GM21737 (cell line): ENCODE results near the gene KAT2A.

Experiments
- ATAC-seq: cut with Tn5 transposase; IDR thresholded peaks from one replicate; pipeline ENCODE4 v1.9.1; 2021; ENCODE audit warnings: mild to moderate bottlenecking, moderate library complexity; ENCODE audit not compliant: unreplicated experiment

The KAT2A gene

GRCh38 chr17:42116705-42117396 is 4.3 kb downstream of the KAT2A start:
- no peak for ATAC-seq

GRCh38 chr17:42114118-42114517 is 7.0 kb downstream of the KAT2A start:
- no peak for ATAC-seq

DNA sequence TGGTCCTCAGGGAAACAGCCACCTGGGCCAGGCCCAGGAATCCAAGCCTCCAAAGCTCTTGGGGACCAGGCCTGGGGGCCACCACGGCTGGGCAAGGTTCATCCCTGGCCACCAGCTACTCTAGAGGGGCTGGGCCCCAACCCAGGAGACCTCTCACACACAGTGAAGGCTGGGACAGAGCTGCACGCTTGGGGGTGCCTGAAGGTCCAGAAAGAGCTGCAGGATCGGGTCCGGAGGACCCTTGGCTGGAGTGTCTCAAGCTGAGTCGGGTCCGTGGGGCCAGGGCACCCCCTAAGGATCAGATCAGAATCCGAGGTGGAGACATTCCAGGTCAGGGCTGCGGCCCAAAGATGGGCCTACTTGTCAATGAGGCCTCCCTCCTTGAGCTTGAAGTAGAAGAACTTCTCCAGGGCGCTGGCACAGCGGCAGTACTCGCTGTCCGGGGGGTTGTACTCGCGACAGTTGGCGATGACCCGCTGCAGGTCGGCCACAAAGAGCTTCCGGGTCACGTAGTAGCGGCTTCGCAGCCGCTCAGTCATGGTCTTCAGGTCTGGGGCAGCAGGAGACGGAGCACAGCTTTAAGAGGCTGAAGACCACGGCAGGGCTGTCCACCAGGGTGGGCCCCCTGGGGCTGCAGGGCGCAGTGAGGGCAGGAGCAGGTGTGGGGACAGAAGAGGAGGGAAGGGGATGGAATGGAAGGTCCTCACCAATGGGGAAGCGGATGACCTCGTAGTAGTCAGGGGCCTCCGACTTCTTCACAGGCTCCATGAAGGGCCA is 7.7 kb downstream of the KAT2A start:
- no peak for ATAC-seq

- peak; percentile 45 for ATAC-seq
These were observed 8.5 kb downstream of the KAT2A start, which contains the start of gene DHX58 for GRCh38 chr17:42112552-42113176. DHX58 (minus strand) TSS chr17:42112714; CDS start chr17:42111892, 822 bp downstream.

DNA sequence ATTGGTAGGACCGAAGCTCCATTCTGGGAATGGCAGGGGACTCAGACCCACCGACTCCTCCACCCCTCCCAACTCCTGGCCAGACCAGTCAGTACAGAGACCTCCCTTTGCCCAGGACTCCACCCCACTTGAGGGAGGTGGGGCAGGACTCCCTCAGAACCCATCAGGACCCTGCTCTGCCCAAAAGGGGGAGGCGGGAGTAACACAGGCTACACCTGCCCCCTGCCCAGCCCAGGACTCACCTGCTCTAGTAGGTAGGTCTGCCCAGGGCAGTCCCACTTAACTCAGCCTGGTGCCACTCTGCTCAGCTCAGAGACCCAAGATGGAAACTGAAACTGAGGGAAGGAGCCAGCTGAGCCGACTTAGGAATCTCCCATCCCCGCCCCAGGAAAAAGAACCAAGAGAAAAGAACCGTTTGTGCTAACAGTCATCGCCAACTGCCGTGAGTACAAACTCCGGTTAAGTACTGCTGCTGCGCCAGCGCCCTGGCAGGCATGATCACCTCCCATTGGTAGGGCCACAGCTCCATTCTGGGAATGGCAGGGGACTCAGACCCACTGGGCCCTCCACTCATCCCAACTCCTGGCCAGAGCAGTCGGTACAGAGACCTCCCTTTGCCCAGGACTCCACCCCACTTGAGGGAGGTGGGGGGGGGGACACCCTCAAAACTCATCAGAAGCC is 9.2 kb downstream of the KAT2A start:
- ATAC-seq = peak; percentile 2

DNA sequence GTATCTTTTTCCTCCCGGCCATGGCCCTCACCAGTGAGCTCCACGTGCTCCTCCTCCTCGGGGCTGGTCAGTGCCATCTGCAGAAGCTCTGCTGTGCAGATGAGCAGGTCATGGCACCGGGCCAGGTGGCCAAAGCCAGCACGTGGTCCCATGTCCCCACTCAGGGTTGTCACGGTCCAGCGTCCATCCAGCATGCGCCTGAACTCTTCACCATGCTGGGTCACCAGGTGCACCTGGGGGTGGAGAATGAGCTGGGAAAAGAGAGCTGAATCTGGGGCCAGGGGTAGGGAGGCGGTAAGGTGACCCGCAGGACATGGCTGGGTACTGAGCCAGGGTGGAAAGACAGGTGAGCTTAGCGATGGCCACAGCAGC is 9.9 kb downstream of the KAT2A start:
- ATAC-seq = no peak

GRCh38 chr17:42110301-42111264 is 10.6 kb downstream of the KAT2A start:
- ATAC-seq = no peak

DNA sequence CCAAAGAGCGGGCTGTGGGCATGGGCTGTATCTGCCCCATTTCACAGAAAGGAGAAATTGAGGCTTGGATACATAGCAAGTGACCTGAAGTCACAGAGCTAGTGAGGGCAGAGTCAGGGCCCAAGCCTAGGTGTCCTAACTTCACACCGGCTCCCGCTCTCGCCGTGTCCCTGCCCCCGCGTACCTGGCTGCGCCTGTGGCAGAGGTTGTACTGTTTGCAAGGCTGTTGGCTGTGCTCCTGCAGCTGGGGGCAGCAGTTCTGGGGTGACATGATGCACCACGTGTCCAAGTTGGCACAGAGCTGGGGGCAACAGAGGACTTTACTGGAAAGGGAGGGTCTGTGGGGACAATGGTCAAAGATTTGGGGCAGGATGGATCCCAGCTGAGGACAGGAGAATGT is 12.1 kb downstream of the KAT2A start:
- ATAC-seq = no peak

DNA sequence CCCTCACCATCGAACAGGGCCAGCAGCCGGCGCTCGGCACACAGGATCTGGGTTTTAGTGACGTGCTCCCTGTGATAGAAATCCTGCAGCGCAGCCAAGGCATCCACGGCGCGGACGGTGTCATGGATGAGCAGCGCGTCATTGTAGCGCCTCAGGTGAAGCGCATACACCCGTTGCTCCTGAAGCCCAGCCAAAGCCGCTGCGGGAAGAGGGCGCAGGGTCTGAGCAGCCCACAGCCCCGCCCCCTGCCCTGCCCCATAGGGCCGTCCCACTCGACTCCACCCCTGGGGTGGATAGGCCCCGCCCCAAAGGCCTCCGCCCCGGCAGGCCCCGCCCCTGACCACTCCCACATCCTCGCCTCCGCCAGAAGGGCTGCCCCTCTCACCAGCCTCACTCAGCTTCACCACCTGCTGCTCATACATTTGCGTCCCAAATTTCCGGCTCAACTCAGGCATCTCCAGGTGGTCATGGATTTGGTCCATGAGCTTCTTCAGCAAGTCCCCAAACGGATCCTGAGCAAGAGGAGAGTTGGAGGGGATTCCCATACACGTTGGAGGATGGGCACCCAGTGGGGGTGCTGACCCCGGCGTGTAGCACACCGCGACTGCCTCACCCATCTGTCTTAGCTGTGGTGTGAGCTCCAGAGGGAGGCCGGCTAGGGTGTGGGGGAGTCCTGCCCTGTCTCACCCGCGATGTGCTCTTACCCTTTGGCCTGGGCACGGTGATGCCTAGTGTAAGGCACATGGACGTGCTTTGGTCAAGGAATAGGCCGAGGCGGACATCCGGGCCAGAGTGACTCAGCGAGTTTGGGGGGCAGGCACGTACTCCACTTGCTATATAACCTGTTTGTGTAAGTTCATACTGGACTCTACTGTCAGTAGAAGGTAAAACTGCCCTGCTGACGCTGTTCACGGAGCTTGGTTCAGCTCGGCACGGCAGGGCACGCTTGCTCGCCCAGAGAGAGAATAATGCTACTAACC is 13.3 kb downstream of the KAT2A start:
- no peak for ATAC-seq

GRCh38 chr17:42107124-42107523 is 14.0 kb downstream of the KAT2A start:
- ATAC-seq = no peak

DNA sequence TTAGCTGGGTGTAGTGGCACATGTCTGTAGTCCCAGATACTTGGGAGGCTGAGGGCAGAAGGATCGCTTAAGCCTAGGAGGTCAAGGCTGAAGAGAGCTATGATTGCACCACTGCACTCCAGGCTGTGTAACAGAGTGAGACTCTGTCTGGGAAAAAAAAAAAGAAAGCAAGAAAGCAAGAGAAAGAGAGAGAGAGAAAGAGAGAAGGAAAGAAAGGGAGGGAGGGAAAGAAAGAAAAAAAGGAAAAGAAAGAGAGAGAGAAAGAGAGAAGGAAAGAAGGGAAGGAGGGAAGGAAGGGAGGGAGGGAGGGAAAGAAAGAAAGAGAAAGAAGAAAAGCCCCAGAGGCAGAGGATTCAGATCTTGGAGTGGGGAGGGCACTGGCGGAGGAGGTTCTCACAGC is 15.2 kb downstream of the KAT2A start:
- no peak for ATAC-seq

DNA sequence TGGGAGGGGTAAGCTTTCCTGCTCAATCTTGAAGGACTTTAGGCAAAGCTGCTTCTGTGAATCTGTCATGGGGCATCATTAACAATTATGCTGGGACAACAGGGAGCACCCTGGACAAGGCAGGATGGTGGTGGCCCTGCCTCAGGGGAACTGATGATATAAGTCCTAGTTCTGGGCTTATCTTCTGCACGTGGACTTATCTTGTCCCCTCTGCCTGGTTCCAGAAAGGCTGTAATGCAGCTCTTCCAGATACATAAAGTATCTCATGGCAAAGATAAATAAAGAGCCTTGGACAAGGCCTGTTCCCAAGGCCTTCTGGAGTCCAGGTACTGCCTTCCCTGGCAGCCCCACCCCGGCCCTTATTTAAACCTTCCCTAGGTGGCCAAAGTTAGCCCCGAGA is 16.9 kb downstream of the KAT2A start:
- ATAC-seq = no peak

DNA sequence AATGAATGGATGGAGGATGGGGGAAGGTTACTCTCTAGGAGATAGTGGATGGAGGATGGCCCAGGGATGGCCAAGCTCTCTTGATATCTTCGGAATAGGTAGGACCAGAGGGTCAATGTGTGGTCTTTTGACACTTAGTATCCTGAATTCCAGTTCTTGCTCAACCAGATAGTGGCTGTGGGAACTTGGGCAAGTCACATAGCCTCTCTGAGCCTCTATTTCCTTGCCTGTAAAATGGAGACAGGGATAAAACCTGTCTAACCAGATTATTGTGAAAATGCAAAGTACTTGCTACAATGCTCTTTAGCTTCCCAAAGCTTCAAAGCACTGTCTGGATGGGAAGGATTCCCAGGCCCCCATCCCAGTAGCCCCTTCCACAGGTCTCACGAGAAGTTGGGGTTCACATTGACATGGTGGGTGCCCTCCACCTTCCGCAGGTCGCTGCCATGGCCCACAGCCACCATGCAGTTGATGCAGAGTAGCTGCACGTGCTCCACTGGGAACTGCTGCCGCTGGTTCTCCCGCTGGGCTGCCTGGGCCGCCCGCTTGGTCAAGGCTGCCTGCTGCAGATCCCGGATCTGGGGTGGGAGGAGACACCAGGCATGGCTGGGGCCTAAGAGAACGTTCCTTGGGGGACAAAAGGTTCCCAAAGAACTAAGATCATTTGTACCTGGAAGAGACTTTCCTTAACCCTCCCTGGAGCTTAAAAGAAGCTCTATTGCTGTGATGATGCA is 17.8 kb downstream of the KAT2A start:
- ATAC-seq = no peak

GRCh38 chr17:42101513-42102292 is 19.5 kb downstream of the KAT2A start:
- no peak for ATAC-seq

GRCh38 chr17:42098730-42099399 is 22.3 kb downstream of the KAT2A start:
- ATAC-seq = no peak

GRCh38 chr17:42097691-42098631 is 23.2 kb downstream of the KAT2A start, which contains the start of gene ZNF385C:
ZNF385C (minus strand) TSS chr17:42098473; CDS start chr17:42063056, 35,417 bp downstream.
- no peak for ATAC-seq
